Activated CD4-positive, alpha-beta T cell treated with anti-CD3 and anti-CD28 coated beads, Interleukin-2, amount 10 ng/mL, durations not matched to agents 7 days and 5 days (primary cell): Measurements from ENCODE around the gene DNAJC16. TPM values are rescaled to one million over a fixed set of nuclear protein-coding genes. Genes with fewer than 3 reads are reported as not detected.

Source experiments
- CTCF ChIA-PET: fragments of 350-600 bp; sonication (Branson Sonifier 250); formaldehyde crosslinking; loops from one replicate; lab custom pipeline; 2021; ENCODE audit warnings: antibody characterized with exemption; lab: Charles Lee
- POLR2A ChIA-PET: fragments of 350-600 bp; sonication (Branson Sonifier 250); formaldehyde crosslinking; loops from one replicate; lab custom pipeline; 2021; ENCODE audit warnings: antibody characterized with exemption; lab: Charles Lee
- DNase-seq: peaks from one replicate; pipeline ENCODE4 v3.0.0-alpha.2; 2020
- H3K27ac Mint-ChIP-seq: one replicate; pipeline ENCODE4 v1.8.0; 2021; ENCODE audit warnings: mild to moderate bottlenecking, moderate library complexity, mixed read lengths
- H3K27me3 Mint-ChIP-seq: one replicate; pipeline ENCODE4 v1.8.0; 2021; ENCODE audit warnings: mixed read lengths
- H3K36me3 Mint-ChIP-seq: one replicate; pipeline ENCODE4 v1.8.0; 2021; ENCODE audit warnings: low read depth, mixed read lengths
- H3K4me1 Mint-ChIP-seq: one replicate; pipeline ENCODE4 v1.8.0; 2021; ENCODE audit warnings: mixed read lengths
- H3K4me3 Mint-ChIP-seq: one replicate; pipeline ENCODE4 v1.8.0; 2021; ENCODE audit warnings: mild to moderate bottlenecking, moderate library complexity, mixed read lengths
- H3K9me3 Mint-ChIP-seq: one replicate; pipeline ENCODE4 v1.8.0; 2021; ENCODE audit warnings: mixed read lengths
- total RNA-seq, 2 experiments: library from RNA; stranded (reverse); gene quantifications; one replicate each; pipeline ENCODE4 v1.2.3, GENCODE V29; 2021

The DNAJC16 gene
- total RNA-seq, 2 experiments from 2014 or later = 18.8 to 19.6 TPM

- Mint-ChIP-seq H3K36me3 (no peaks in the 10 kb centered on the region), H3K4me3 (no peak overlapping the region), H3K9me3 (no peaks in the 10 kb centered on the region), H3K4me1 (no peaks in the 10 kb centered on the region), H3K27ac (no peak overlapping the region), H3K27me3 (peaks cover 4% of the 10 kb centered on the region)
- DNase-seq = no peak
- ChIA-PET POLR2A (no interaction called here), CTCF (no interaction called here)
Measured at GRCh38 chr1:15609631-15610030, 83.0 kb downstream of the DNAJC16 start.

- Mint-ChIP-seq H3K4me1 (no peaks in the 10 kb centered on the region), H3K36me3 (no peaks in the 10 kb centered on the region), H3K27me3 (peaks cover 4% of the 10 kb centered on the region), H3K9me3 (no peaks in the 10 kb centered on the region), H3K27ac (no peak overlapping the region), H3K4me3 (no peak overlapping the region)
- ChIA-PET POLR2A (no interaction called here), CTCF (no interaction called here)
- DNase-seq = no peak
Measured at GRCh38 chr1:15610167-15610566, 83.5 kb downstream of the DNAJC16 start.

- H3K27ac Mint-ChIP-seq = peak overlapping the region; percentile 89
- H3K36me3 Mint-ChIP-seq = peaks cover 14% of the 10 kb centered on the region
- ChIA-PET POLR2A (no interaction called here), CTCF (interaction anchor here (0.8 to 1.3 kb wide), 2 partner anchors 13 to 16 kb away, joined by 3 to 5 read pairs; no protein-coding TSS in a partner anchor)
- H3K4me3 Mint-ChIP-seq = peak overlapping the region; percentile 93
- H3K9me3 Mint-ChIP-seq = no peaks in the 10 kb centered on the region
- peak; percentile 8 for DNase-seq
- no peaks in the 10 kb centered on the region for H3K27me3 Mint-ChIP-seq
- H3K4me1 Mint-ChIP-seq = peaks cover 38% of the 10 kb centered on the region
Measured at GRCh38 chr1:15616373-15617172, 89.9 kb downstream of the DNAJC16 start.

- Mint-ChIP-seq H3K4me1 (peaks cover 45% of the 10 kb centered on the region), H3K27me3 (no peaks in the 10 kb centered on the region), H3K27ac (peak within 1 kb of the TSS; percentile 89), H3K4me3 (peak within 1 kb of the TSS; percentile 93), H3K36me3 (peaks cover 16% of the 10 kb centered on the region), H3K9me3 (no peaks in the 10 kb centered on the region)
- DNase-seq = peak; percentile 93
- POLR2A ChIA-PET = interaction anchor here (0.6 kb wide), 1 partner anchor 752 kb away, joined by 3 read pairs; no protein-coding TSS in a partner anchor
- CTCF ChIA-PET = interaction anchor here (1.3 to 1.5 kb wide), 2 partner anchors 14 to 35 kb away, joined by 3 to 6 read pairs; no protein-coding TSS in a partner anchor
Measured at GRCh38 chr1:15617173-15618076, 90.8 kb downstream of the DNAJC16 start, which contains the start of gene DDI2. DDI2 (plus strand) TSS chr1:15617458; CDS start chr1:15617671, 213 bp downstream.

- CTCF ChIA-PET = interaction anchor here (0.6 to 1.5 kb wide), 3 partner anchors 15 to 36 kb away, joined by 3 to 6 read pairs (median 3); no protein-coding TSS in a partner anchor
- peak overlapping the region; percentile 93 for H3K4me3 Mint-ChIP-seq
- POLR2A ChIA-PET = no interaction called here
- no peaks in the 10 kb centered on the region for H3K27me3 Mint-ChIP-seq
- H3K9me3 Mint-ChIP-seq = no peaks in the 10 kb centered on the region
- H3K4me1 Mint-ChIP-seq = peaks cover 52% of the 10 kb centered on the region
- H3K36me3 Mint-ChIP-seq = peaks cover 16% of the 10 kb centered on the region
- DNase-seq = peak; percentile 17
- H3K27ac Mint-ChIP-seq = peak overlapping the region; percentile 89
Measured at GRCh38 chr1:15618077-15618654, 91.5 kb downstream of the DNAJC16 start.

GRCh38 chr1:15618655-15619525, 92.2 kb downstream of the DNAJC16 start:
- Mint-ChIP-seq H3K4me1 (peaks cover 52% of the 10 kb centered on the region), H3K27ac (peak overlapping the region; percentile 89), H3K9me3 (no peaks in the 10 kb centered on the region), H3K27me3 (no peaks in the 10 kb centered on the region), H3K36me3 (peaks cover 16% of the 10 kb centered on the region), H3K4me3 (peak overlapping the region; percentile 93)
- DNase-seq = no peak
- CTCF ChIA-PET = interaction anchor here (0.6 to 1.5 kb wide), 3 partner anchors 15 to 36 kb away, joined by 3 to 6 read pairs (median 3); no protein-coding TSS in a partner anchor
- POLR2A ChIA-PET = no interaction called here

GRCh38 chr1:15620155-15620545, 93.5 kb downstream of the DNAJC16 start:
- POLR2A ChIA-PET = no interaction called here
- H3K36me3 Mint-ChIP-seq = peaks cover 16% of the 10 kb centered on the region
- peaks cover 59% of the 10 kb centered on the region for H3K4me1 Mint-ChIP-seq
- peak overlapping the region; percentile 43 for H3K4me3 Mint-ChIP-seq
- no peaks in the 10 kb centered on the region for H3K27me3 Mint-ChIP-seq
- H3K9me3 Mint-ChIP-seq = no peaks in the 10 kb centered on the region
- CTCF ChIA-PET = no interaction called here
- no peak for DNase-seq
- H3K27ac Mint-ChIP-seq = peak overlapping the region; percentile 58

- DNase-seq = no peak
- peaks cover 62% of the 10 kb centered on the region for H3K4me1 Mint-ChIP-seq
- H3K27ac Mint-ChIP-seq = peak overlapping the region; percentile 36
- peaks cover 16% of the 10 kb centered on the region for H3K36me3 Mint-ChIP-seq
- CTCF ChIA-PET = no interaction called here
- POLR2A ChIA-PET = interaction anchor here (0.6 kb wide), 1 partner anchor 56 kb away, joined by 3 read pairs; no protein-coding TSS in a partner anchor
- H3K27me3 Mint-ChIP-seq = no peaks in the 10 kb centered on the region
- H3K9me3 Mint-ChIP-seq = no peaks in the 10 kb centered on the region
- H3K4me3 Mint-ChIP-seq = no peak overlapping the region
Measured at GRCh38 chr1:15620902-15621682, 94.4 kb downstream of the DNAJC16 start.

GRCh38 chr1:15621975-15622374, 95.3 kb downstream of the DNAJC16 start:
- Mint-ChIP-seq H3K36me3 (peaks cover 18% of the 10 kb centered on the region), H3K4me3 (no peak overlapping the region), H3K9me3 (no peaks in the 10 kb centered on the region), H3K27ac (no peak overlapping the region), H3K27me3 (no peaks in the 10 kb centered on the region), H3K4me1 (peaks cover 62% of the 10 kb centered on the region)
- DNase-seq = no peak
- ChIA-PET POLR2A (interaction anchor here (0.6 kb wide), 1 partner anchor 56 kb away, joined by 3 read pairs; no protein-coding TSS in a partner anchor), CTCF (interaction anchor here (0.8 kb wide), 1 partner anchor 12 kb away, joined by 3 read pairs; no protein-coding TSS in a partner anchor)

GRCh38 chr1:15622712-15623373, 96.2 kb downstream of the DNAJC16 start:
- peaks cover 24% of the 10 kb centered on the region for H3K36me3 Mint-ChIP-seq
- POLR2A ChIA-PET = no interaction called here
- H3K4me1 Mint-ChIP-seq = peaks cover 67% of the 10 kb centered on the region
- DNase-seq = no peak
- H3K4me3 Mint-ChIP-seq = no peak overlapping the region
- no peaks in the 10 kb centered on the region for H3K9me3 Mint-ChIP-seq
- H3K27ac Mint-ChIP-seq = no peak overlapping the region
- no peaks in the 10 kb centered on the region for H3K27me3 Mint-ChIP-seq
- CTCF ChIA-PET = interaction anchor here (0.8 kb wide), 1 partner anchor 11 kb away, joined by 3 read pairs; no protein-coding TSS in a partner anchor
